Measurements from ENCODE around the gene ARMC7. TPM values are rescaled to one million over a fixed set of nuclear protein-coding genes. Genes with fewer than 3 reads are reported as not detected.

The ARMC7 gene
- total and polyA plus RNA-seq, 2 of the 13 experiments (the other 11 are each of a cell fraction or from before 2014, with no cell fraction given) = 3.9 to 4.2 TPM

GRCh38 chr17:75113798-75114551, 4.2 kb downstream of the ARMC7 start (continued):
- TF ChIP-seq ZIK1 (CRISPR knock-in tag; IDR thresholded peaks at IDR 0.05; ENCODE audit: borderline replicate concordance, low read depth) = 0 out of 2 replicates have a peak, but pooled peaks have one; percentile 33
- no peak; the same call in 1 of the 2 replicates for TF ChIP-seq ZBTB14 (CRISPR knock-in tag; IDR thresholded peaks at IDR 0.05)
- TF ChIP-seq ZNF225 (CRISPR knock-in tag; IDR thresholded peaks at IDR 0.05) = no peak
- TF ChIP-seq U2AF2 (IDR thresholded peaks at IDR 0.05; ENCODE audit: low read depth, low read length) = no peak
- TF ChIP-seq TCF7 (IDR thresholded peaks at IDR 0.05; ENCODE audit: low read depth) = no peak
- TF ChIP-seq SMAD9 (CRISPR knock-in tag; IDR thresholded peaks at IDR 0.05) = no peak
- TF ChIP-seq IRF9 (CRISPR knock-in tag; IDR thresholded peaks at IDR 0.05; ENCODE audit: borderline replicate concordance) = 0 out of 2 replicates have a peak, but pooled peaks have one; percentile 60
- TF ChIP-seq ZNF446 (CRISPR knock-in tag; IDR thresholded peaks at IDR 0.05) = no peak
- peak; percentile 43; the same call in 1 of the 2 replicates for TF ChIP-seq TRAFD1 (CRISPR knock-in tag; IDR thresholded peaks at IDR 0.05; ENCODE audit: borderline replicate concordance)
- TF ChIP-seq CREM (IDR thresholded peaks at IDR 0.05) = no peak
- TF ChIP-seq CREM (CRISPR knock-in tag; IDR thresholded peaks at IDR 0.05) = no peak
- TF ChIP-seq CREBL2 (CRISPR knock-in tag; IDR thresholded peaks at IDR 0.05; ENCODE audit: borderline replicate concordance) = no peak
- TF ChIP-seq ADNP (CRISPR knock-in tag; IDR thresholded peaks at IDR 0.05) = no peak
- TF ChIP-seq BATF2 (CRISPR knock-in tag; IDR thresholded peaks at IDR 0.05) = no peak
- TF ChIP-seq SYNCRIP (IDR thresholded peaks at IDR 0.05; ENCODE audit: insufficient read depth, low read depth, low read length) = no peak
- no peak for TF ChIP-seq ZNF546 (CRISPR knock-in tag; conservative IDR thresholded peaks at IDR 0.05)
- TF ChIP-seq MIER3 (CRISPR knock-in tag; IDR thresholded peaks at IDR 0.05; ENCODE audit: borderline replicate concordance) = no peak
- TF ChIP-seq ISX (CRISPR knock-in tag; conservative IDR thresholded peaks at IDR 0.05) = no peak
- TF ChIP-seq ZNF468 (CRISPR knock-in tag; IDR thresholded peaks at IDR 0.05) = no peak
- 0 out of 2 replicates have a peak, but pooled peaks have one; percentile 72 for TF ChIP-seq ZSCAN29 (CRISPR knock-in tag; conservative IDR thresholded peaks at IDR 0.05)
- no peak for TF ChIP-seq CHD2 (IDR thresholded peaks at IDR 0.05; ENCODE audit: low read depth, low read length)
- 0 out of 2 replicates have a peak, but pooled peaks have one; percentile 29 for TF ChIP-seq KDM5B (CRISPR knock-in tag; IDR thresholded peaks at IDR 0.05; ENCODE audit: borderline replicate concordance)
- no peak for TF ChIP-seq SRSF4 (IDR thresholded peaks at IDR 0.05; ENCODE audit: low read depth, low read length, poor library complexity, severe bottlenecking)
- TF ChIP-seq SNAPC5 (CRISPR knock-in tag; IDR thresholded peaks at IDR 0.05; ENCODE audit: borderline replicate concordance) = no peak
- no peak for TF ChIP-seq RORA (CRISPR knock-in tag; IDR thresholded peaks at IDR 0.05)
- TF ChIP-seq POLR2A (IDR thresholded peaks at IDR 0.05; ENCODE audit: insufficient read depth in 1 of 2, low read depth in 2 of 2, low read length in 2 of 2) = no peak
